Right kidney (tissue), 1 donor: Measurements from ENCODE around the gene TP63.
"Not testable (repeated sequence)": the region's sequence is repeated elsewhere in the genome, so short reads cannot be mapped to it uniquely, and the experiment has no call there.

Experiments
- DNase-seq: peaks from one replicate; pipeline ENCODE4 v3.0.0-alpha.2; 2016

TP63 gene

GRCh38 chr3:189625572-189625971 lies 5.6 kb upstream of the TP63 start:
- no peak for DNase-seq

- DNase-seq, result no peak
Observed at GRCh38 chr3:189626286-189626685, 4.9 kb upstream of the TP63 start.

GRCh38 chr3:189629803-189630455 lies 1.3 kb upstream of the TP63 start:
- DNase-seq, result no peak

GRCh38 chr3:189630767-189631372 lies 319 bp upstream of the TP63 start:
- no peak for DNase-seq

- no peak for DNase-seq
Observed at GRCh38 chr3:189631409-189631808, 220 bp downstream of the TP63 start.

GRCh38 chr3:189632242-189632641 lies 1.1 kb downstream of the TP63 start:
- no peak for DNase-seq

GRCh38 chr3:189635339-189635738 lies 4.2 kb downstream of the TP63 start:
- no peak for DNase-seq

GRCh38 chr3:189636048-189636447 lies 4.9 kb downstream of the TP63 start:
- DNase-seq, result no peak

- DNase-seq, result no peak
Observed at GRCh38 chr3:189637750-189638149, 6.6 kb downstream of the TP63 start.

- DNase-seq, result no peak
Observed at GRCh38 chr3:189638276-189639031, 7.3 kb downstream of the TP63 start.

- no peak for DNase-seq
Observed at GRCh38 chr3:189641776-189642175, 10.6 kb downstream of the TP63 start.

- no peak for DNase-seq
Observed at GRCh38 chr3:189646853-189647542, 15.8 kb downstream of the TP63 start.

GRCh38 chr3:189652042-189652441 lies 20.9 kb downstream of the TP63 start:
- no peak for DNase-seq

GRCh38 chr3:189655617-189656016 lies 24.4 kb downstream of the TP63 start:
- no peak for DNase-seq

- no peak for DNase-seq
Observed at GRCh38 chr3:189659571-189659970, 28.4 kb downstream of the TP63 start.

- no peak for DNase-seq
Observed at GRCh38 chr3:189664311-189664710, 33.1 kb downstream of the TP63 start.

GRCh38 chr3:189672346-189672745 lies 41.2 kb downstream of the TP63 start:
- not testable (repeated sequence) for DNase-seq

GRCh38 chr3:189673535-189673934 lies 42.3 kb downstream of the TP63 start:
- no peak for DNase-seq

GRCh38 chr3:189674249-189674913 lies 43.2 kb downstream of the TP63 start:
- no peak for DNase-seq

- DNase-seq, result no peak
Observed at GRCh38 chr3:189677667-189678066, 46.5 kb downstream of the TP63 start.

- no peak for DNase-seq
Observed at GRCh38 chr3:189680723-189681122, 49.5 kb downstream of the TP63 start.

GRCh38 chr3:189683546-189684255 lies 52.5 kb downstream of the TP63 start:
- no peak for DNase-seq
